NK-92 treated with Interleukin-12 subunit alpha and Interleukin-12 subunit beta, amount 100 ng/mL, for 24 hours (cell line): ENCODE results near the gene LGR6.
"Not testable (repeated sequence)": the region's sequence is repeated elsewhere in the genome, so short reads cannot be mapped to it uniquely, and the experiment has no call there.

Experiments
- DNase-seq: peaks from one replicate; lab custom pipeline; 2025; lab: John Stamatoyannopoulos, UW

Gene LGR6

DNA sequence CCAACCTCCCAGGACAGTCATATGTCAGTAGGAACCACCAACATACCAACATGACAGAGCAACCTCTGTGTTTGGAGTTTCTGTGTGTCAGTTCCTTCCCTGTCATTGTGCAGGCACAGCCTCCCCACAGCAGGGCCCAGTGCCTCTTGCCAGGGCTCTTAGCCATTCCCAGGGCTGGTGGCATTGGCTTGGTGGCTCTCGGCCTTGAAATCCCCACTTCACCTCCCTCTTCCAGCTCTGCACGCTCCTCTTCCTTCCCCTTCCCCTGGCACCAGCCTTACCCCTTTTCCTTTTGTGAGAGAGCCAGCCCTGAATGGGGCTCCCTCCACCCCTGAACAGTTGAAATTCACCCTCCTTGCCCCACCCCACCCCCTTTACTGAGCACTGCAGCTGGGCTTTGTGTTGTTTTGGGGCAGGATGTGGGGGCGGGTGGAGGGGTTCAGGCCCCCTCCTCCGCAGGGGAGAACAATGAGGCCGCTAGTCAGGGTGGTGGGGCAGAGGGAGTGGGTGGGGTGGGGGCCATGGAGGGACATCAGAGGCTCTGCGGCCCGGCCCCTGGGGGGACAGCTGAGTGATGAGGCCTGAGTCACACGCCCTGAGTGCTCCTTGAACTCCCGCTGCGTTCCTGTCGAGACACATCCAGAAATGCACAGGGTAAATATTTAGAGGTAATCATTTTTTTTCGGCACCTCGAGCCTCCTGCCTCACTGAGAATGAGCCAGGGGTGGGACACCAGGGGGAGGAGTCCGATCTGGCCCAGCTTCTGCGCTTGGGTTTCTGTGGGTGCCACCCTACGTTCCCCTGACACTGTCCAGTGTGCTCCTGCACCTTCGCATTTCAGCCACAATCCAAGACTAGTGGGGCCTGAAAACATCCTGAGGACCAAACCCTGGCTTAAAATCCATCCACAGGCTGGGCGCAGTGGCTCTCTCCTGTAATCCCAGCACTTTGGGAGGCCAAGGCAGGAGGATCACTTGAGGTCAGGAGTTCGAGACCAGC, 28.6 kb downstream of the LGR6 start:
- no peak for DNase-seq

- no peak for DNase-seq
These were observed 29.7 kb downstream of the LGR6 start for GRCh38 chr1:202223121-202223860.

DNA sequence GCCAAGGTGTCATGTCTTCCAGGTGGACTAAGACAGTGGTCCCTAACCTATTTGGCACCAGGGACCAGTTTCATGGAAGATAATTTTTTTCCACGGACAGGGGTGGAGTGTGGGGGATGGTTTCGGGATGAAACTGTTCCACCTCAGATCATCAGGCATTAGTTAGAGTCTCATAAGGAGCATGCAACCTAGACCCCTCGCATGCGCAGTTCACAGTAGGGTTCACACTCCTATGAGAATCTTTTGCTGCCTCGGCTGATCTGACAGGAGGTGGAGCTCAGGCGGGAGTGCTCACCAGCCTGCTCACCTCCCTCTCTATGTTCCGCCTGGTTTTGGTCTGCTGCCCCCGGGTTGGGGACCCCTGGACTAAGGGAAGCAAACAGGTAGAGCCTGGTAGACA, 30.9 kb downstream of the LGR6 start:
- no peak for DNase-seq

DNA sequence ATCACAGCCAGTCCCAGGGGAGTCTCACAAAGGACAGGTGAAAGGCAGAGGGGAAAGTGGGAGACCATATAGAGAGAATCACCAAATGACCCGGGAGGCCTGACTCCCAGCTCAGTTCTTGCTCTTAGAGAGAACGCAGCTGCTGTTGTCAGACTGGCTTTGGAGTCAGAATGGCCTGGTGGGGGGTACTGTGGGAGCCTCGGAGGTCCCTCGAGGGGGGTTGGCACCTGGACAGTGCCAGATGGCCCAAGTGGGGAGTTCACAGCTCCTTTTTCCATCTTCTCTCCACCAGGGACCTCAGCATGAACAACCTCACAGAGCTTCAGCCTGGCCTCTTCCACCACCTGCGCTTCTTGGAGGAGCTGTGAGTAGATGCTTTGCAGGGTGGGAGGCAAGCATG, 31.5 kb downstream of the LGR6 start:
- no peak for DNase-seq

- no peak for DNase-seq
These were observed 33.6 kb downstream of the LGR6 start for GRCh38 chr1:202227053-202227672.

DNA sequence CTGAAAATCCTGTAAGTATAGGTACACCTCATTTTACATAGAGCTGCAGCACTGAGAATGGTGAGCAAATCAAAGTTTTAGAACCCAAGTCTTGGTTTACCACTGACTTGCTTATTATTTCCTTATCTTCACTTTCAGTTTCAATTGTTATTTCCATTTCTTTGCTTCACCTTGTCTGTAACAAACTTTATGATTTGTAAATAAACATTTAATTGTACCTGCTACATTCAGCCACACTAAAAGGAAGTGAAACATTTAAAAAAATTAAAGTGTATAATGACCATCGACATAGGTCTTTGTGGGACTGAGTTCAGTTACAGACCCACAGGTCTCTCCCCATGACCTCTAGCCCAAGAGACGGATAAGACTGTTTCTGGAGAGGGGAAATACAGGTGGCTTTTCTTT, 34.4 kb downstream of the LGR6 start:
- DNase-seq: no peak

DNA sequence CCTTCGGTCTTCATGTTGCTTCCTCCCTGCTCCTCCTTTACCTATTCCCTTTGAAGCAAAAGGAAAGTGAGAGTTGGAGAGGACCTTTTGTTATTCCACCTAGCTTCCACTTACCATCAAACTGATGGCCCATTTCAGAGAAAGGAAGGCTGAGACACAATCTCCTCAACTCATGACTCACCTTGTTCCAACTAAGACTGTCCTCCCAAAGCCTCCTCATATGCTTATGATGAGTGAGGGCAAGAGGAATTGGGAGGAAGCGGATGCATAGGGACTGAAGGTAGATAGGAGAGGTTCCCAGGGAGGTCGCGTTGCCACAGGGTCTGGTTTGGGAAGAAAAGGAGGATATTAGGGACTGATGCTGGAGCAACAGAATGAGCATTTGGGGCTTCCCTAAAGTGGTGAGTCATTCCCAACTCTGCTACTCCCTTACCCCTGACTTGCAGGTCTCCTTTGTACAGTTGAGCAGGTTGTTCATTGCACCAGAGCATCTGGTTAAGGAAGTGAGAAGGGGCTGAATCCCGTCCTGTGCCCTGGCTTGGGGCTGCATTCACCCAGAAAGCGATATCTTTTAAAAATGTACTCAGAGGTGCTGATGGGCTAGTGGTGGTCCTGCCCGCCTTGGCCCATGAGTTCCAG, 35.0 kb downstream of the LGR6 start:
- DNase-seq: no peak

DNA sequence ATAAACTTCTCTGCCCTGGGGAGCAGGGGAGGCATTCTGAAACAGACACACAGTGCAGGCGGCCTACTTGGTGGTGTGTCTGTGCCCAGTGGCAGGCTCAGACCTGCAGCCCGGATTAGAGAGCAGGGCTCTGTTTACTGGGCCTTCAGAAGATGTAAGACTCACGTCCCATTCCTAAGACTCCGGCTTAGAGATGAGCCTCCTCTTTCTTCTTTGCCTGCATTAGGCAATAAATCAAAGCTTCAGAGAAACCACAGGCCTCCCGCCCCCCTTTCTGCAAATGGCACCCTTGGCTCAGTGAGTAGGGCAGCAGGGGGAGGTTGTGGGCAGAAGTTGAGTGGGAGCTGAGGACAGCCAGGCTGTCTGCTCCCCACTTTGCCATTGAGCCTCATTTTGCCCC, 35.8 kb downstream of the LGR6 start:
- no peak for DNase-seq

- no peak for DNase-seq
These were observed 36.7 kb downstream of the LGR6 start for GRCh38 chr1:202230061-202230938.

GRCh38 chr1:202230939-202231645, 37.5 kb downstream of the LGR6 start:
- no peak for DNase-seq

- no peak for DNase-seq
These were observed 39.6 kb downstream of the LGR6 start for GRCh38 chr1:202233171-202233570.

DNA sequence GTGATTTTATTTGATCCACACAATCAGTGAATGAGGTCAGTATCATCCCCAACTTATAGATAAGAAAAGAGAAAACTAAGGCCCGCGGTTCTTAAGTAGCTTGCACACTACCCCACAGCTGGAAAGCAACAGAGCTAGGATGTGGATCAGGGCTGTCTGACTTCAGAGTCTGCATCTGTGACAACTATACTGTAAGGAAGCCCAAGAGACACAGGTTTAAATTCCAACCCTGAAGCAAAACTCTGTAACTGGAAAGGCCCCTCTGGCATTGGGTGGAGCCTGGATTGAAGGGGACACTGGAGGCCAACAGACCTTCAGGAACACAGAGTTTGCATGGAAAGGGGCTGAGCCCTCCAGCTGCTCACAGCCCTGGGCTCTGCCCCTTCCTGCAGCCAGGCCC, 40.2 kb downstream of the LGR6 start:
- no peak for DNase-seq

DNA sequence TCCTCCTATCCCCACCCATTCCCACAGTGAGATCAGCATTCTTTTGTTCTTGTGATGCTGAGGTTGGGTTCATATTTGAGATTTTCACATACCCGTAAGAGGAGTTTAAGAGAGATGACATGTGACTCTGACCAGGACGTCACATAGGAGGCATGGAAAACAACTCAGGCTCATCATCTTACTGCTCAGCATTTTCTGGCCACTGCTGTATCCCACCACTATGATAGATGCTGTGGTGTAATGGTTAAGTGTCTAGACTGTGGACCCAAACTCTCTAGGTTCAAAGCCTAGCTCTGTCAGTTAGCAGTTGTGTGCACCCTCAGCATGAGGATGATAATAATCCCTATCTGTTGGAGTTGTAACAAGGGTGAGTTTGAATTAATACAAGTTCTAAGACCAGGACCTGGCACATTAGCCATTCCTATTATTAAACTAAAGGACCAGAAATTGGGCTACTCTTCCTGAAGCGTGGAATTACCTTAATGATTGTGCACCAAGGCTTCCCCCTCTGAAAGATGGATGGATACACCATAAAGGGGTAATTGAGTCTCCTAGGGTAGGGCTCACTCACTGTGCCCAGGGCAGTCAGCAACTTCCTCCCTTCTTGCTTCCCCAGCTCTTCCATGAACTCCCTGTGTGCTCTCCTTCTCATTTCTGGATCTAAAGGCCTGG, 40.9 kb downstream of the LGR6 start:
- DNase-seq: no peak

DNA sequence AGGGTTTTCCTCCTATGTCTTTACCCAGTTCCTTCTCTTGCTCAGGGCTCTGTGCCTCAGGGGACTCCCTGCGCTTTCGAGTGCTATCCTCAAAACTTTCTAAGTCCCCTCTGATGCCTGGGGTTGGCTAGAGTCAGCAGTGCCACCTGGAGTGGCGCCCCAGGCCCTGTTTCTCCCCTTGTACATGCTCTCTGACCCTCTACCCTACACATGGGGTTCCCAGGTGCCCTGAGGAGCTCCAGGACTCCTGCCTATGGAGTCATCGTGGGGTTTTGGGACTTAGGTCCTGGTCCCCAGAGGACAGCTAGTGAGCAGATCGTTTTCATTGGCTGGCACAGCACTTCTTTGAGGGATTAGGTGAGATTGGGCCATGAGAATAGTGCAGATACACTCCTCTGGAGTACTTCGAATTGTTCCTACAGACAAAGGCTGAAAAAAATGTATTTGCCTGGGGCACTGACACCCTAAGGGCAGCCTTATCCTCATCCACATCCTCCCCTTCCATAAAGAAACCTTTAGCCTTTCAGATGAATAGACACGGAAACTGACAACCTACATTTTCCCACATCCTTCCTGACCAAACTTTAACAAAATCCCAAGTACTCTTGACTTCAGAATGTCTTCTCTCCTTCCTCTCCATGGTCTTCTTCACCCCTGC, 41.5 kb downstream of the LGR6 start:
- no peak for DNase-seq

DNA sequence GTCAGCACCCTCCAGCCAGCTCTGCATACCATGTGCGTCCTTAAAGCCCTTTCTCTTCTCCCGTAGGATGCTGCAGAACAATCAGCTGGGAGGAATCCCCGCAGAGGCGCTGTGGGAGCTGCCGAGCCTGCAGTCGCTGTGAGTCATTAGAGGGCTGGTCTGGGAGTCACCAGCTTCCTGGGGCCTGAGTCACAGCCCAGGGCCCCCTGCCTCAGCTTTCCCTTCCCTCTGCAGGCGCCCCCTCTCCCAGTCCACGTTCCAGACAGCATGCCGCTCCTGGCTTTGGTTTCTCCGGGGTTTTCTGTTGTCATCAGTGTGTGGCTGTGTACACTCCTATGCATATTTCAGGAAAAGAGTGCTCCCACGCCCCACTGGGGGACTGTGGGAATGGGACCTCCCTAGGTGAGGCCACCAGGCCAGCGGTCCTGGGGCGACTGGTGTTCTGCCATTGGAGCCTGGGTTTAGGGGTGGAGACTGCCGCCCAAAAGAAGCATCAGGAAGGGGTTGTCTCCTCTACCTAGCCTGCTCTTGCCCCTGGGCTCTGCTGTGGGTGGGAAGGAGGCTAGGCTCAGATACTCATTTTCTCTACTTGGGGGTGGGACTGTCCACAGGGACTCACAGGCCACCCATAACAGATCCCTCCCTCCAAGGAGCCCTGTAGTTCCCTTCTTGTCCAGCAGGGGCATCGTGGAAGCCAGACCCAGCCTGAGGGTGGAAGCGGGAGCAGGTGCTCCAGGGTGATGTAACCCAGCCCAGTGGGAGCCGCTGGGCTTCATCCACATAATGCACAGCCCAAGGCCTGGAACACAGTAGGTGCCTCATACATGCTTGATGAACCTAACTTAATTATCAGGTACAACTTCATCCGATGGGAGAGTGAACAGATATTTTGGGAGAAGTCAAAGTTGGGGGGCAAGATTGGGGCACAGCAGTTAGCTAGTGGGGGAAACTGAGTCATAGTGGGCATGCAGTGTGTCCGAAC, 42.5 kb downstream of the LGR6 start:
- peak; percentile 18 for DNase-seq

GRCh38 chr1:202237052-202237451, 43.5 kb downstream of the LGR6 start:
- DNase-seq: peak; percentile 5

DNA sequence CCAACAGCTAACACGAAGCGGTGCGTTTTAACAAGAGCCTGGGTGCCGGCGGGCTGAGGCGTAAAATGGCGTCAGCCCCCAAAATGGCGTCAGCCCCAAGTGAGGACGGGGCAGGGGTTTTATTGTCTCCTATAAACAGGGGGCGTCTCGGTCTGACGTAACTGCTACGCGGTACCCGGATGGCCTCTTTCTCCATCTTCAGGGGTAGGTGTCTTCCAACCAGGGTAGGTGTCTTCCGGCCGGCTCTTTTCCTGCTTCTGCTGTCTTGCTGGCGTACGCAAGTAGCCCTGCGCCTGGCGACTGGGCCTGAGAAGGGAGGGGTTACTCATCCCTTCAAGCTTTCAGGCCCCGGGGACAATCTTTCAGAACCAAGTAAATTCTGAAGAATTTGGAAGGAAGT, 45.3 kb downstream of the LGR6 start:
- no peak for DNase-seq

GRCh38 chr1:202240226-202240625, 46.6 kb downstream of the LGR6 start:
- DNase-seq: not testable (repeated sequence)
